Gastroesophageal sphincter (tissue), 3 donors: Measurements from ENCODE around the gene RREB1.

Experiments used
- EP300 ChIP-seq: sonication (generic); formaldehyde crosslinking; IDR thresholded peaks from one replicate; pipeline ENCODE4 v1.6.1; 2017; ENCODE audit warnings: antibody characterized with exemption, mild to moderate bottlenecking
- POLR2A ChIP-seq, 2 donors: fragments of 450-650 bp; IDR thresholded peaks; one replicate each; pipeline ENCODE4 v1.6.1; 2017; ENCODE audit warnings: antibody characterized with exemption in 2 of 2, mild to moderate bottlenecking in 2 of 2, moderate library complexity in 1 of 2
- POLR2AphosphoS5 ChIP-seq: sonication (generic); formaldehyde crosslinking; IDR thresholded peaks from one replicate; pipeline ENCODE4 v1.6.1; 2017; ENCODE audit warnings: antibody characterized with exemption
- TF ChIP-seq, protein P1 (sequence below), 4 experiments: fragments of 200-600 bp in 2 of 4; fragments of 450-650 bp in 2 of 4; sonication (generic) in 1 of 4; IDR thresholded peaks; one replicate each; pipeline ENCODE4 v1.5.1; 2017 to 2019; ENCODE audit warnings: antibody characterized with exemption in 4 of 4, mild to moderate bottlenecking in 2 of 4, moderate library complexity in 2 of 4

DNA sequence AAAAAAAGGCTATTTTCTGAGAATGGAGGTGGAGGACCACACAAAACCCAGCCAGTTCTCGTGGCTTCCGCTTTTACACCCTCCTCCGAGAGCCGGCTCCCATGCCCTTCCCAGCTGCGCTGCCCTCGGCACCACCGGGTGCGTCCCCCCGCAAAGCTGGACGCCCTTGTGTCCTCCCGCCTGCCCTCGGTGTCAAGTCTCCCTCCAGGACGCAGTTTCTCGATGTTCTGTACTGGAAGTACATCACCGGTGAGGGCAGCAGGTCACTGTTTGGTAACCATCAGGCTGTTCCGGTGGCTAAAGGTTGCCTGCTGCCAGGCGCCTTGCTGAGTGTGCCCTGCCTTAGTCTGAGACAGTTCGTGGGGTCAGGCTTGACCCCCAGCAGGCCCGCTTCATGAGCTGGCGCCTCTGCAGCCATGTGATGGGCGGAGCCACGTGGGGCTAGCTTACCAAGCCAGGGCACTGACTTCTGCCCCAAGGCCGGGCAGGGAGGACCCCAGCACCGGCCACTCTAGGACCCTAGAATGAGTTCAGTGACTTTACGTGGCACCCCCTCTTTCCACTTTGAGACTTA is 34.6 kb downstream of the RREB1 start:
- TF ChIP-seq, protein P1, sequence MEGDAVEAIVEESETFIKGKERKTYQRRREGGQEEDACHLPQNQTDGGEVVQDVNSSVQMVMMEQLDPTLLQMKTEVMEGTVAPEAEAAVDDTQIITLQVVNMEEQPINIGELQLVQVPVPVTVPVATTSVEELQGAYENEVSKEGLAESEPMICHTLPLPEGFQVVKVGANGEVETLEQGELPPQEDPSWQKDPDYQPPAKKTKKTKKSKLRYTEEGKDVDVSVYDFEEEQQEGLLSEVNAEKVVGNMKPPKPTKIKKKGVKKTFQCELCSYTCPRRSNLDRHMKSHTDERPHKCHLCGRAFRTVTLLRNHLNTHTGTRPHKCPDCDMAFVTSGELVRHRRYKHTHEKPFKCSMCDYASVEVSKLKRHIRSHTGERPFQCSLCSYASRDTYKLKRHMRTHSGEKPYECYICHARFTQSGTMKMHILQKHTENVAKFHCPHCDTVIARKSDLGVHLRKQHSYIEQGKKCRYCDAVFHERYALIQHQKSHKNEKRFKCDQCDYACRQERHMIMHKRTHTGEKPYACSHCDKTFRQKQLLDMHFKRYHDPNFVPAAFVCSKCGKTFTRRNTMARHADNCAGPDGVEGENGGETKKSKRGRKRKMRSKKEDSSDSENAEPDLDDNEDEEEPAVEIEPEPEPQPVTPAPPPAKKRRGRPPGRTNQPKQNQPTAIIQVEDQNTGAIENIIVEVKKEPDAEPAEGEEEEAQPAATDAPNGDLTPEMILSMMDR (IDR thresholded peaks at IDR 0.05) = no peak
- TF ChIP-seq POLR2AphosphoS5 (no peak), EP300 (no peak), POLR2A (IDR thresholded peaks at IDR 0.05) (no peak)
